ENCODE results near the gene SH3RF3.
"Not testable (repeated sequence)": the region's sequence is repeated elsewhere in the genome, so short reads cannot be mapped to it uniquely, and the experiment has no call there.

GRCh38 chr2:109536556-109536955, 407.6 kb downstream of the SH3RF3 start:
- TF ChIP-seq, protein P1, sequence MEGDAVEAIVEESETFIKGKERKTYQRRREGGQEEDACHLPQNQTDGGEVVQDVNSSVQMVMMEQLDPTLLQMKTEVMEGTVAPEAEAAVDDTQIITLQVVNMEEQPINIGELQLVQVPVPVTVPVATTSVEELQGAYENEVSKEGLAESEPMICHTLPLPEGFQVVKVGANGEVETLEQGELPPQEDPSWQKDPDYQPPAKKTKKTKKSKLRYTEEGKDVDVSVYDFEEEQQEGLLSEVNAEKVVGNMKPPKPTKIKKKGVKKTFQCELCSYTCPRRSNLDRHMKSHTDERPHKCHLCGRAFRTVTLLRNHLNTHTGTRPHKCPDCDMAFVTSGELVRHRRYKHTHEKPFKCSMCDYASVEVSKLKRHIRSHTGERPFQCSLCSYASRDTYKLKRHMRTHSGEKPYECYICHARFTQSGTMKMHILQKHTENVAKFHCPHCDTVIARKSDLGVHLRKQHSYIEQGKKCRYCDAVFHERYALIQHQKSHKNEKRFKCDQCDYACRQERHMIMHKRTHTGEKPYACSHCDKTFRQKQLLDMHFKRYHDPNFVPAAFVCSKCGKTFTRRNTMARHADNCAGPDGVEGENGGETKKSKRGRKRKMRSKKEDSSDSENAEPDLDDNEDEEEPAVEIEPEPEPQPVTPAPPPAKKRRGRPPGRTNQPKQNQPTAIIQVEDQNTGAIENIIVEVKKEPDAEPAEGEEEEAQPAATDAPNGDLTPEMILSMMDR (IDR thresholded peaks at IDR 0.05; ENCODE audit: low read depth, low read length) = not testable (repeated sequence)
- not testable (repeated sequence) for TF ChIP-seq POLR2A (IDR thresholded peaks at IDR 0.05; ENCODE audit: extremely low read depth, insufficient read length); MAX (IDR thresholded peaks at IDR 0.05; ENCODE audit: low read depth, low read length); MYC (IDR thresholded peaks at IDR 0.05; ENCODE audit: low read depth, low read length)

Measured in NB4 (cell line).